ENCODE data around the gene AMDHD2.
"Not testable (repeated sequence)": the region's sequence is repeated elsewhere in the genome, so short reads cannot be mapped to it uniquely, and the experiment has no call there.

The AMDHD2 gene

GRCh38 chr16:2575839-2576238 lies 55.7 kb downstream of the AMDHD2 start:
- H3K27me3 ChIP-seq (ENCODE audit: control insufficient read depth, insufficient read depth, low read length); H3K9me3 ChIP-seq (ENCODE audit: control insufficient read depth, insufficient read depth, low read depth, low read length); H3K27ac ChIP-seq (ENCODE audit: low read depth, low read length); H3K4me3 ChIP-seq (ENCODE audit: low read depth, low read length); H3K36me3 ChIP-seq (ENCODE audit: control insufficient read depth, insufficient read depth, low read length); H3K9ac ChIP-seq (ENCODE audit: low read length); H3K4me1 ChIP-seq (ENCODE audit: control insufficient read depth, insufficient read depth, low read length): not testable (repeated sequence)

- not testable (repeated sequence) for H3K36me3 ChIP-seq (ENCODE audit: control insufficient read depth, insufficient read depth, low read length); H3K4me3 ChIP-seq (ENCODE audit: low read depth, low read length); H3K4me1 ChIP-seq (ENCODE audit: control insufficient read depth, insufficient read depth, low read length); H3K27me3 ChIP-seq (ENCODE audit: control insufficient read depth, insufficient read depth, low read length); H3K27ac ChIP-seq (ENCODE audit: low read depth, low read length); H3K9me3 ChIP-seq (ENCODE audit: control insufficient read depth, insufficient read depth, low read depth, low read length); H3K9ac ChIP-seq (ENCODE audit: low read length)
Observed at GRCh38 chr16:2577044-2577443, 56.9 kb downstream of the AMDHD2 start.

- not testable (repeated sequence) for H3K4me3 ChIP-seq (ENCODE audit: low read depth, low read length); H3K27me3 ChIP-seq (ENCODE audit: control insufficient read depth, insufficient read depth, low read length); H3K9me3 ChIP-seq (ENCODE audit: control insufficient read depth, insufficient read depth, low read depth, low read length); H3K27ac ChIP-seq (ENCODE audit: low read depth, low read length); H3K36me3 ChIP-seq (ENCODE audit: control insufficient read depth, insufficient read depth, low read length); H3K9ac ChIP-seq (ENCODE audit: low read length); H3K4me1 ChIP-seq (ENCODE audit: control insufficient read depth, insufficient read depth, low read length)
Observed at GRCh38 chr16:2578905-2579304, 58.7 kb downstream of the AMDHD2 start.

- not testable (repeated sequence) for H3K4me3 ChIP-seq (ENCODE audit: low read depth, low read length); H3K4me1 ChIP-seq (ENCODE audit: control insufficient read depth, insufficient read depth, low read length); H3K9ac ChIP-seq (ENCODE audit: low read length); H3K36me3 ChIP-seq (ENCODE audit: control insufficient read depth, insufficient read depth, low read length); H3K27me3 ChIP-seq (ENCODE audit: control insufficient read depth, insufficient read depth, low read length); H3K27ac ChIP-seq (ENCODE audit: low read depth, low read length); H3K9me3 ChIP-seq (ENCODE audit: control insufficient read depth, insufficient read depth, low read depth, low read length)
Observed at GRCh38 chr16:2580143-2580542, 60.0 kb downstream of the AMDHD2 start.

GRCh38 chr16:2580818-2581217 lies 60.6 kb downstream of the AMDHD2 start:
- not testable (repeated sequence) for H3K4me1 ChIP-seq (ENCODE audit: control insufficient read depth, insufficient read depth, low read length); H3K36me3 ChIP-seq (ENCODE audit: control insufficient read depth, insufficient read depth, low read length); H3K9me3 ChIP-seq (ENCODE audit: control insufficient read depth, insufficient read depth, low read depth, low read length); H3K9ac ChIP-seq (ENCODE audit: low read length); H3K4me3 ChIP-seq (ENCODE audit: low read depth, low read length); H3K27me3 ChIP-seq (ENCODE audit: control insufficient read depth, insufficient read depth, low read length); H3K27ac ChIP-seq (ENCODE audit: low read depth, low read length)

Data from HUES6 (cell line).